GM20000 (cell line): ENCODE data around the gene CBX3.
"Not testable (repeated sequence)": the region's sequence is repeated elsewhere in the genome, so short reads cannot be mapped to it uniquely, and the experiment has no call there.

Experiments used
- DNase-seq: peaks from one replicate; pipeline ENCODE4 v3.0.0; 2012; ENCODE audit warnings: low spot score
- CTCF ChIP-seq: IDR thresholded peaks from 2 replicates; pipeline ENCODE4 v1.5.1; 2012; ENCODE audit warnings: mild to moderate bottlenecking, control low read depth; ENCODE audit errors: extremely low read depth, missing control alignments

The CBX3 gene

GRCh38 chr7:26192485-26193087 is 9.0 kb upstream of the CBX3 start:
- no peak for DNase-seq
- no peak for TF ChIP-seq CTCF

- no peak for TF ChIP-seq CTCF
- no peak for DNase-seq
Measured at GRCh38 chr7:26193432-26194207, 7.9 kb upstream of the CBX3 start.

GRCh38 chr7:26194764-26195163 is 6.8 kb upstream of the CBX3 start:
- not testable (repeated sequence) for DNase-seq

GRCh38 chr7:26195182-26195581 is 6.4 kb upstream of the CBX3 start:
- TF ChIP-seq CTCF: no peak
- DNase-seq: no peak

GRCh38 chr7:26195867-26196657 is 5.5 kb upstream of the CBX3 start:
- TF ChIP-seq CTCF: no peak
- DNase-seq: no peak

- DNase-seq: no peak
Measured at GRCh38 chr7:26197153-26198115, 4.1 kb upstream of the CBX3 start.

More at GRCh38 chr7:26197153-26198115, 4.1 kb upstream of the CBX3 start:
- TF ChIP-seq CTCF: no peak
